Vagina (tissue), 2 donors: ENCODE results near the gene PCNX3. TPM values are rescaled to one million over a fixed set of nuclear protein-coding genes. Genes with fewer than 3 reads are reported as not detected.
A peak's percentile ranks its signal among the peaks of the same experiment; 100 is the strongest.

Source experiments
- DNase-seq, 2 donors: peaks; one replicate each; pipeline ENCODE4 v3.0.0-alpha.2; 2017; ENCODE audit errors: extremely low spot score in 2 of 2
- H3K27ac ChIP-seq: fragments of 200-600 bp; sonication (generic); one replicate; pipeline ENCODE4 v1.5.1; 2019
- H3K27me3 ChIP-seq: fragments of 200-600 bp; sonication (generic); one replicate; pipeline ENCODE4 v1.5.1; 2019
- H3K36me3 ChIP-seq, 2 donors: fragments of 200-600 bp; sonication (generic); one replicate each; pipeline ENCODE4 v1.5.1; 2017 to 2019
- H3K4me1 ChIP-seq: fragments of 200-600 bp; sonication (generic); one replicate; pipeline ENCODE4 v1.5.1; 2019
- H3K4me3 ChIP-seq, 2 donors: fragments of 200-600 bp; sonication (generic); 1 replicate in 1 of 2; 2 replicates in 1 of 2; pipeline ENCODE4 v1.5.1; 2016 to 2019
- H3K9me3 ChIP-seq: fragments of 200-600 bp; sonication (generic); one replicate; pipeline ENCODE4 v1.5.1; 2019
- CTCF ChIP-seq, 3 experiments: fragments of 450-650 bp in 2 of 3; fragments of 200-600 bp in 1 of 3; sonication (generic) in 1 of 3; IDR thresholded peaks; one replicate each; pipeline ENCODE4 v1.5.1; 2017 to 2019; ENCODE audit warnings: antibody characterized with exemption in 3 of 3, mild to moderate bottlenecking in 2 of 3, moderate library complexity in 2 of 3
- POLR2A ChIP-seq, 2 donors: fragments of 450-650 bp; IDR thresholded peaks; one replicate each; pipeline ENCODE4 v1.6.1; 2017; ENCODE audit warnings: antibody characterized with exemption in 2 of 2, mild to moderate bottlenecking in 2 of 2, moderate library complexity in 2 of 2
- POLR2AphosphoS5 ChIP-seq, 2 donors: sonication (generic); formaldehyde crosslinking; IDR thresholded peaks; one replicate each; pipeline ENCODE4 v1.9.0; 2017; ENCODE audit warnings: antibody characterized with exemption in 2 of 2, mild to moderate bottlenecking in 2 of 2, low read depth in 1 of 2; ENCODE audit not compliant: insufficient read depth in 1 of 2
- intact Hi-C: fragments of 100-400 bp; cut with DNase I; formaldehyde crosslinking; loops from one replicate; pipeline ENCODE4 v1.15.1; 2023
- total RNA-seq: library from RNA; depleted of rRNA; stranded (reverse); fragments of >200 nt; gene quantifications from one replicate; pipeline ENCODE4 v1.2.3, GENCODE V29; 2016

Gene PCNX3
- total RNA-seq, 1 donor from 2014 or later: 24.8 TPM

GRCh38 chr11:65607614-65608426, 7.8 kb upstream of the PCNX3 start:
- H3K4me1 ChIP-seq: peaks cover 56% of the 10 kb centered on the region
- H3K36me3 ChIP-seq: peaks cover 0 to 38% of the 10 kb centered on the region in 2 donors
- H3K27ac ChIP-seq: no peak overlapping the region
- H3K27me3 ChIP-seq: no peaks in the 10 kb centered on the region
- no peak for TF ChIP-seq CTCF (IDR thresholded peaks at IDR 0.05)
- no peak for TF ChIP-seq POLR2A (IDR thresholded peaks at IDR 0.05)
- no peak for TF ChIP-seq POLR2AphosphoS5 (IDR thresholded peaks at IDR 0.05; ENCODE audit: insufficient read depth in 1 of 2, low read depth in 1 of 2)
- intact Hi-C loops: no loop called here
- no peak for DNase-seq
- H3K9me3 ChIP-seq: no peaks in the 10 kb centered on the region
- peak overlapping the region; percentile 34 to 42 for H3K4me3 ChIP-seq

GRCh38 chr11:65609229-65609628, 6.3 kb upstream of the PCNX3 start:
- H3K9me3 ChIP-seq: no peaks in the 10 kb centered on the region
- H3K27me3 ChIP-seq: no peaks in the 10 kb centered on the region
- TF ChIP-seq POLR2AphosphoS5 (IDR thresholded peaks at IDR 0.05; ENCODE audit: insufficient read depth in 1 of 2, low read depth in 1 of 2): no peak
- TF ChIP-seq POLR2A (IDR thresholded peaks at IDR 0.05): no peak
- TF ChIP-seq CTCF (IDR thresholded peaks at IDR 0.05): no peak
- peaks cover 0 to 24% of the 10 kb centered on the region in 2 donors for H3K36me3 ChIP-seq
- no peak for DNase-seq
- H3K4me3 ChIP-seq: no peak overlapping the region
- no peak overlapping the region for H3K27ac ChIP-seq
- intact Hi-C loops: no loop called here
- H3K4me1 ChIP-seq: peaks cover 67% of the 10 kb centered on the region

GRCh38 chr11:65609665-65610064, 5.9 kb upstream of the PCNX3 start:
- no peaks in the 10 kb centered on the region for H3K9me3 ChIP-seq
- no peaks in the 10 kb centered on the region for H3K27me3 ChIP-seq
- intact Hi-C loops: loop anchor here (5.0 kb wide), 1 partner anchor 37 kb away; the partner anchor contains the start of genes FAM89B and ZNRD2
- no peak overlapping the region for H3K4me3 ChIP-seq
- peaks cover 0 to 20% of the 10 kb centered on the region in 2 donors for H3K36me3 ChIP-seq
- TF ChIP-seq POLR2A (IDR thresholded peaks at IDR 0.05) (no peak), CTCF (IDR thresholded peaks at IDR 0.05) (no peak), POLR2AphosphoS5 (IDR thresholded peaks at IDR 0.05; ENCODE audit: insufficient read depth in 1 of 2, low read depth in 1 of 2) (no peak)
- H3K4me1 ChIP-seq: peaks cover 67% of the 10 kb centered on the region
- no peak for DNase-seq
- H3K27ac ChIP-seq: no peak overlapping the region

GRCh38 chr11:65610404-65610803, 5.2 kb upstream of the PCNX3 start:
- Histone ChIP-seq H3K36me3 (peaks cover 0 to 12% of the 10 kb centered on the region in 2 donors), H3K9me3 (no peaks in the 10 kb centered on the region), H3K4me3 (peak overlapping the region in 1 of 2 donors; percentile 95), H3K27me3 (no peaks in the 10 kb centered on the region), H3K27ac (peak overlapping the region; percentile 90), H3K4me1 (peaks cover 67% of the 10 kb centered on the region)
- no peak for DNase-seq
- TF ChIP-seq POLR2A (IDR thresholded peaks at IDR 0.05) (no peak), CTCF (IDR thresholded peaks at IDR 0.05) (no peak), POLR2AphosphoS5 (IDR thresholded peaks at IDR 0.05; ENCODE audit: insufficient read depth in 1 of 2, low read depth in 1 of 2) (no peak)
- intact Hi-C loops: loop anchor here (5.0 kb wide), 1 partner anchor 38 kb away; the partner anchor contains the start of genes FAM89B and ZNRD2
